Inflammatory macrophage treated with lipopolysaccharide for 1 hour (primary cell): ENCODE measurements around the gene ADCY3.

Experiments used
- DNase-seq, 2 donors: peaks; one replicate each; pipeline ENCODE4 v3.0.0-alpha.2; 2020 to 2022

Gene ADCY3

DNA sequence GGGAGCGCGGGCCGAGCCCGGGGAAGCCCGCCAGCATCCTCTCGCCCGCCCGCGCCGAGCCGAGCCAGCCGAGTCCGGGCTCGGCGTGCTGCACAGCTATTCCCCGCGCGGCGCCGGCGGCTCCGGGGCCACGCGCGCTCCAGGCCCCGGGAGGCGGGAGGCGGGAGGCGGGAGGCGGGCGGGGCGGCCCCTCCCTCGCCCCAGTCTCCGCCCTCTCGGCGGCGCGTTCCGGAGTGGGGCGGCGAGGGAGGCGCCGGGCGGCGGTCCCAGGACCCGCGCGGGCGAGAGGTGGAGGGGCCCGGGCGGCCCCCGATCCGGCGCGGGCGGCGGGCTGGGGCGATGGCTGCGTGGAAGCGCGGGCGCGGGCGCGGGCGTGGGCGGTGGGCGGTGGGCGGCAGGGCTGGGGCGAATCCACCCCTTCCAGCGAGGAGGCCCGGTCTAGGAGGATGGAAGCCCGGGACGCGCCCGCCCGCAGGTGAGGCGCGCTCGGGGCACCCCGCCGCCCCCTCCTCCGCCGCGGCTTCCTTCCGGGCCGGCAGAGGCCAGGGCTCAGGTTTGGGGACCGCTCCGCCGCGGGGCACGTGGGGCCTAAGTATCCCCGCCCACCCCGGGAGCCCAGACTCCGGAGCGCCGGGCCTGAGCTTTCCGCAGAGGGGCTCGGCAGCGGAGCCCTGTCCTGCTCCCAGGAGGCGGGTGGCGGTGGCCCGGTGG lies at the start of gene ADCY3:
Gene ADCY3, minus strand, starts transcription at position 140 of the 711 bp plus-strand sequence. CDS start 1,250 bp downstream, outside the sequence.
- peak; percentile 32 to 36 for DNase-seq

DNA sequence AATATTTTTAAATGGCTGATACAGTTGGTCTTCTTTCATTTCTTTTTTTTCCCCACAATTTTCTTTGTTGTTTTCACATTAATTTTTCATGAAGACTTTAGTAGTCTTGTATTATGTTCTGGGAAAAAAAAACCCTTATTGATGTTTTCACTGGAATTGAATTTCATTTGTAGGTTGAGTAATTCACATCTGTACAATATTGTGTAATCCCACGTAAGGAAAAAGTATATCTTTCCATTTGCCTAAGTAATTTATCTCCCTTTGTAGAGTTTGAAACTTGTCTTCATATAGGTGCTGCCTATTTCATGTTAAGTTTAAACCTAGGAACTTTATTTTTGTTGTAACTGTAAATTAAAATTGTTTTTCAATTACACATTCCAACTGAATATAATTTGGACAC lies 49.7 kb upstream of the ADCY3 start:
- no peak for DNase-seq

GRCh38 chr2:24961903-24962302 lies 41.9 kb upstream of the ADCY3 start:
- no peak for DNase-seq

- no peak for DNase-seq
These were observed 39.7 kb upstream of the ADCY3 start for GRCh38 chr2:24959761-24960160.

DNA sequence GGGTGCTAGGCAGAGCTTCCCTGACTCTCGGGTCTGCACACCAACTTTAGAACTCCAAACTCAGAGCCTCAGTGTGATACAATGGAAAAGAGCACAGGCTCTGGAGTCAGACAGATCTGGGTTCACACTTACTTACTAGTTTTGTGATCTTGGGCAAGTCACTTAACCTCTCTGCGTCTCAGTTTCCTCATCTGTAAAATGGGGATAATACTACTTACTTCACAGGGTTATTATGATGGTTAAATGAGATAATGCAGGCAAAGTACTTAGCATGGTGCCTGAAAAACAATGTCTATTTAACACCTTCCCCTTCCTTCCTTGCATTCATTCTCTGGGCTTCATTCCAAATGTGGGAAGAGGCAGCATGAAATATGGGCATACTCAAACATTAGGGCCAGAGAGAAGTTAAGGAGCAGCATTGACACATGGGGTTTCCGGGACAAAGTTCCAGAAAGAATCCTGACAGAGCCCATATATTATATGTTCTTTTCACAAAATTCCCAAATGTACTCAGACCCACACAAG lies 38.4 kb upstream of the ADCY3 start:
- DNase-seq, result no peak

DNA sequence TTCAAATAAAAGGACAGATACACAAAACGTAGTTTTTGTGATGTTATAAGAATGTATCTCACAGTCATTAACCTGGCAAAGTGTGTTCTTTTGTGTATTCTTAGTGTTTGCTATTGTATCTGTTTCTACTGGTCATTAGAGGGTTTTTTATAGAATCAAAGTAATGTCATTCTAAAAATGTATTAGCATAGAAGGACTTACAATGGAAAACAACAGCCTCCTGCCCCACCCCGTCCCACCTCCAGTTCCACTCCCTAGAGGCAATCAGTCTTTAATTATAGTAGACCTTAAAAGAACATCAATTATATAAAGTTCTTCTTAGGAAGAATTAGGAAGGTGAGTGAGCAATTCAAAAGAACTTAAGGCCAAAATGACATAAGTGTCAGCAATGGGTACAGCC lies 37.9 kb upstream of the ADCY3 start:
- no peak for DNase-seq

- no peak for DNase-seq
These were observed 37.2 kb upstream of the ADCY3 start for GRCh38 chr2:24957221-24957620.

DNA sequence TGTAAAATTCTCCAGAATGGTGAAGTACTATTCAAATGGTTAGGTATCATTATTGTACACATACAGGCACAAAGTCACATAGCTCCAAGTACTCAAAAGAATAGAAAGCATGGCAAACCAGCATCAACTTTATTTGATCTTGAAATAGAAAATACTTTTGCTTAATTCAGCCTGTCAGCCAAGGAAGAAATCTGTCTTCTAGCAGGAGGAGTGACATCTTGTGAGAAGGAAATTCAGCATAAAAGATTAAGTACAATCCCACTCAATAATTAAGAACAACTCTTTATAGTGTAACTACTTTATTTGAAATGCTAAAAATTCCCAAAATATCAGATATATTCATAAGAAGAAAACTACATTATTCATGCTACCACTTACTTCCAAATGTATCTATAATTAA lies 35.9 kb upstream of the ADCY3 start:
- no peak for DNase-seq

- DNase-seq, result no peak
These were observed 35.2 kb upstream of the ADCY3 start for GRCh38 chr2:24955232-24955631.

DNA sequence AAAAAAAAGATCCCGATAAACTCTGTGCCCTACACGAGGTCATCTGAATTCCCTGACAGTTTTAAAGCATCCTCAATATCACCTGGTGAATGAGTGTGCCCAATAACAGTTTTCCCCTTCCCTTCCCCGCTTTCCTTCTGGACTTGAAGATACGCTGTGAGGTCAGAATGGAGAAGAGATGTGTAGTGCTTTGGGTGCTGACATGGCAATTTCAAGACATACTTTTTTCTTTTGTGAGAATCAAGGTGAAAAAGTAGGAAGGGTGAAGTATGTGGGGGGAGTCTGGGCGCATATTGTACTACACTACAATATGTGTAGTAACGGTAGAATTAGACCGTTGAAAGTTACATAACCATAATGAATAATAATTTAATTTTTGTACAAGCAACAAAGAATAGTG lies 30.1 kb upstream of the ADCY3 start:
- no peak for DNase-seq

- DNase-seq, result no peak
These were observed 28.5 kb upstream of the ADCY3 start for GRCh38 chr2:24948506-24948905.

- DNase-seq, result no peak
These were observed 27.6 kb upstream of the ADCY3 start for GRCh38 chr2:24947561-24948157.

DNA sequence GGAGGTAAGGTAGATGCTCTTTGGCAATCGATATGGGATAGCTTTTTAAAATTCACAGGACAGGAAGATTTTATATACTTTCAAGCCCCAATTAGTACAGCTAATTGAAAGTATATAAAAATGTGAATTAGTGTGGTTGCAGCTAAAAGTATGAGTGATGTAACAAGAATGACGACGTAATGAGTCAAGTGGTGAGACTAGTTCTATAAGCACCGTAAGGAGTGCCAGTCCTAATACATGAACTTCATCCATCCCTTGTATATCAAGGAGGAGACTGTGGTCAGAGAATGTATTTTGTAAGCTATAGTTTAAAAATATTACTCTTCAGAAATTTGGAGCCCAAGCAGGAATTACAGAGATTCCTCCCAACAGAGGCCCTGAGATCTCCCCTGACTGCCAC lies 25.9 kb upstream of the ADCY3 start:
- DNase-seq, result no peak

DNA sequence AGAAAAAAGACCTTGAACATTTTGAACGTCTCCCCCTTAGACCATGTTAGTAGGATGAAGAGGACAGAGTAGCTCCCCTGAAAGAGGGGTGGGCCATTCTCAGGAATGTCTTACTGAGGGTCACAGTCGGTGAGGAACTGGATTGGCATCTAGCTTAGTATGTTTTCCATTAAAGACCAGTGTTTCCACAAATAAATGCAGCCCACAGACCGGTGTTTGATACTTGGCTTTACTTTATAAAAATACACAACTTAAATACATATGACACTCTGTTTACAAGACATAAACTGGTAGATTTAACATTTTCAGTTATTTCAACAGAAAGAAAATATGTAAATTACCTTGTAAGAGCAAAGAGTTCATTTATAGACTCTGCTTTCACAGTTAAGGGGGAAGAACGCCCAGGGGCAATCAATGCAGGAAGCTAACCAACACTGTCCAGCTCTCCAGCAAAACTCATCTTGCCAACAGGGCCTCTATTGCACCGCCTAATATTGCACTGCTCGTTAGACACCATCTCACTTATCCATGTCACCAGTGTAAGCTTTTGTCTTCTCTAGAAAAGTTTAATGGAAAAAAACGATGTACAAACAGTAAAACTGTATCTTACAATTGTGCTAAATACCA lies 23.5 kb upstream of the ADCY3 start:
- no peak for DNase-seq

DNA sequence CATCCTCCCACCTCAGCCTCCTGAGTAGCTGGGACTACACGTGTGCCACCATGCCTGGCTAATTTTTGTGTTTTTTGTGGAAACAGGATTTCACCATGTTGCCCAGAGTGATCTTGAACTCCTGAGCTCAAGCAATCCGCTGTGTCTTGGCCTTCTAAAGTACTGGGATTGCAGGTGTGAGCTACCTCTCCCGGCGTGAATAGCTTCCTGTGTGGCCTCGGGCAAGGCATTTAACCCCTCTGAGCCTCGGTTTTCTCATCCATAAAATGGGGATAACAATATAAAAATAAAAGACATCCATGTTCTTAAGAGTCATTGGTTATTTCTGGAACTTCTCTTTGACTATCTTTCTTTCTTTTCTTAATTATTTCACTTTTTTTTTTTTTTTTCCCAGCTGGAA lies 19.3 kb upstream of the ADCY3 start:
- no peak for DNase-seq

GRCh38 chr2:24937236-24937635 lies 17.2 kb upstream of the ADCY3 start:
- no peak for DNase-seq

DNA sequence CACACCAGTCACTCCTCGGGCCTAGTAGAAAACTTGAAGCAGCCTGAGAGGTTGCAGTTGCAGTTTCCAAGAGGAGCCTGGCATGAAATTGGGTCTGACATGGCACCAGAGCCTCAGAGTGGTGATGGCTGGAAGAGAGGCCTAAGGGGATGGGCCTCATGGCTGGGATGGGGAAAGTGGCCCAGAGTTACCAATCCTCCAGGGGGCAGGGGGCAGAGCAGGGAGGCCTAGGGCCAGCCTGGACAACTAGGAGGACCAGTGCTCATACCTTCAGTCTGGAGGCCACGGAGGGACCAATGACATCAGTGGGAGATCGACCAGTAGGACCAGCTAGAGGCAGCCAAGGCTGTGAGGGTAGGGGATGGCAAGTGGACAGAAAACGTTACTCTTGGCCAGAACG lies 15.1 kb upstream of the ADCY3 start:
- DNase-seq, result no peak

- no peak for DNase-seq
These were observed 12.7 kb upstream of the ADCY3 start for GRCh38 chr2:24932715-24933114.

DNA sequence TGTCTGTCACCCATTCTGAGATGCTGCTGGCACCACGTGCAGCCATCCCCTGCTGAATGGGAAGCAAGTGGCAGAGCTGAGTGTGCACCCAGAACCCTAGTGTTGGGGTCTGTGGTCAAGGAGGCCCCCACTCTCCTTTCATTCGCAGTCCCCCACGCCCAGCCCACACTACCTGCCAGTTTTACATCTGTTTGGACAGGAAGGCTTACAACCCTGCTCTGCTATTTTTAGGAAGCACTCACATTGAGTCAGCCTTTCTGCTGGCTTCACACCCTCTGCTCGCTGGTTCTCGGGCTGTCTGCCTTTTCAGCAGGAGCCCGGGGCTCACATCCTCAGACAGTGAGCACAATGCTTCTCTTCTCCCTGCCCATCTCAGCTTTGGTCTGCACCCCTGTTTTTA lies 10.7 kb upstream of the ADCY3 start:
- DNase-seq, result no peak

DNA sequence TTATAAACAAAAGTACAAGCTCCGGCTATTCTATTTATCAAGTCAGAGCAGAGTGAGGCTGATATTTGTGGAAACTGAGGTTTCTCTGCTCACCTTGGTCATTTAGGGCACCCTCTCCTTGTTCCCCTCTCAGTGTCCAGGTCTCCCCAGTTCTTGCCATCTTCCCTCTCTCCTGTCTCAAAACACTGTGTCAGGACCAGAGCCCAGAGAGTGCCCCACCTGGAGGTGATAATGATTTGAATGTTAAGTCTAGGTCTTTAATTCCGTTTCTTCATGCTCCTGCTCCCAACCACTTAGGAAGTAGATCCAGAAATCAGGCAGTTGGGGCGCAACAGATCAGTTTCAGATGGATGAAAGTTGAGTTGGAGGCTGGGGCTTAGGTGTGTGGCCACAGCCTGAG lies 9.2 kb upstream of the ADCY3 start:
- no peak for DNase-seq

DNA sequence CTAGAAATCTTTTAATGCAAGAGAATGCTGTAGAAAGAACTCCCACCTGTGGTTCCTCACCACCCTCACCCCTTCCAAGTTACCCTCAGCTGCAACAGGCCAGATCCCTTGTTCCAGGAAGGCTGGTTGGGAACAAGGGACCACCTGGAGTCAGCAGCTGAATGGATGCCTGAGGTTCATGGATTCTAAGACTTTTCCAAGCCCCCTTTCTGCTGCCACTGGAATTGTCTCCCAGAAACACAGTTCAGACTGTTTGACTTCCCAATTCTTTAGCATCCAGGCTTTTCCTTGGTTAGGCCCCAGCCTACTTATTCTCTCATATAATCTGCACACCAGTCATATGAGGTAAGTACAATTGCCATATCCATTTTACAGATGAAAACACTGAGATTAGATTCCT lies 8.0 kb upstream of the ADCY3 start:
- no peak for DNase-seq

DNA sequence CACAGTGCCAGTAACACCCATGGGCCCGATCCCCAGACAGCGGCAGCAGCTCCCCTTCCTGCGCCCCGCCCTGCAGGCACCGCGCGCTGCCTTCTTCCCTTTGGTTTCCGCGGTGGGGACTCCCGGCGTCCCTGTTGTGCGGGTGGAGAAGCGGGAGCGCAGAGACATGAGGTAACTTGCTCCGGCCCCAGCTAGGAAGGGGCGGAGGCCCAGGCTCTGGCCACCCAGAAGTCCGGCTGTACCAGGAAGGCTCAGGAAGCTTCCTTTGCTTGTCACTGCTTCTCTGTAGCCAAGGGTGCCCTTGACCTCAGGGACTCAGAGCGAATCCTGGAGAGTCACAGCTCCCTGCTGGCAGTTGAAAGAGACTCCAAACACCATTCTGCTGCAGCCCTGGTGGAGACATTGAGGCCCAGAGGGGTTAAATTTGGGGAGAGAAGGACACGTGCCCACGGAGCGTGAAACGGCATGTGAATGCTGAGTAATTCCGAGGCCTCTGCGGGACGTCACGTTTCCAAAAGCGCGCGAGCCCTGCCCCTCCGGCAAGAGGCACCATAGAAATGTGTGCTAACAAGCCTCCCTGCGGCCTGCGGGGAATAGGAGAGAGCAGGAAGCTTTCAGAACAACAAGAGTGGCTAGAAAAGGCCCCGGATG lies 6.7 kb upstream of the ADCY3 start:
- peak; percentile 23 to 34 for DNase-seq

DNA sequence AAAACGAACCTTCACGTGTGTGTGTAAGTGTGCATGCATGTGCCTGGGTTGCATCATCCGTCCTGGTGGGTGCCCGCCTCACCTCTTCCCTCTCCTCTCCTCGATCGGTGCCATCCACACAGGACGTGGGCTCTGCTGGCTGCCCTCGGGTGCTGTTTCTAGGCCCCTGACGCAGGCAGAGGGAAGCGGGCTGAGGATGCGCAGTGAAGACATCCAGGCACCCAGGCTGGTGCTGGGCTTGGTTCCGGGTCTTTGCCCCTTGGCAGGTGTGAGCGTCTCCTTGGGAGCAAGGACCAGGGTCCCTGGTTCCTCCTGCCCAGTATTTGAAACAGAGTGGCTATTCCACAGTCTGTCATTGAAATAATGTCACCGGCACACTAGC lies 6.2 kb upstream of the ADCY3 start:
- no peak for DNase-seq

- no peak for DNase-seq
These were observed 5.8 kb upstream of the ADCY3 start for GRCh38 chr2:24925815-24926214.
